GM12864 (cell line): ENCODE data around the gene LDLRAD1.
"Not testable (repeated sequence)": the region's sequence is repeated elsewhere in the genome, so short reads cannot be mapped to it uniquely, and the experiment has no call there.

Source experiments
- DNase-seq: peaks from one replicate; pipeline ENCODE4 v3.0.0-alpha.2; 2011; ENCODE audit warnings: low read depth
- H3K4me3 ChIP-seq: 2 replicates; pipeline ENCODE4 v1.5.1; 2011; ENCODE audit warnings: mild to moderate bottlenecking, low read depth, low read length, control low read depth
- CTCF ChIP-seq: IDR thresholded peaks from 2 replicates; pipeline ENCODE4 v1.5.1; 2011; ENCODE audit warnings: low read depth, mild to moderate bottlenecking, moderate library complexity, low read length, control low read depth, inconsistent platforms; ENCODE audit errors: missing control alignments

LDLRAD1 gene

GRCh38 chr1:54002544-54003248, 15.3 kb downstream of the LDLRAD1 start:
- TF ChIP-seq CTCF = no peak
- no peak for DNase-seq
- H3K4me3 ChIP-seq = no peak overlapping the region

GRCh38 chr1:54001591-54001990, 16.4 kb downstream of the LDLRAD1 start:
- no peak for TF ChIP-seq CTCF
- H3K4me3 ChIP-seq = no peak overlapping the region
- no peak for DNase-seq

GRCh38 chr1:53999920-54000319, 18.1 kb downstream of the LDLRAD1 start:
- no peak for DNase-seq
- no peak for TF ChIP-seq CTCF
- H3K4me3 ChIP-seq = no peak overlapping the region

GRCh38 chr1:53998223-53998622, 19.8 kb downstream of the LDLRAD1 start:
- H3K4me3 ChIP-seq = no peak overlapping the region
- no peak for DNase-seq
- no peak for TF ChIP-seq CTCF

- TF ChIP-seq CTCF = no peak
- no peak overlapping the region for H3K4me3 ChIP-seq
- DNase-seq = no peak
Observed at GRCh38 chr1:53995683-53996082, 22.3 kb downstream of the LDLRAD1 start.

GRCh38 chr1:53994516-53994915, 23.5 kb downstream of the LDLRAD1 start:
- not testable (repeated sequence) for DNase-seq, H3K4me3 ChIP-seq

GRCh38 chr1:53992085-53992874, 25.7 kb downstream of the LDLRAD1 start:
- DNase-seq = no peak
- TF ChIP-seq CTCF = peak; percentile 32
- H3K4me3 ChIP-seq = no peak overlapping the region
